ENCODE measurements around the gene TMCO4.
"Not testable (repeated sequence)": the region's sequence is repeated elsewhere in the genome, so short reads cannot be mapped to it uniquely, and the experiment has no call there.

TMCO4 gene

DNA sequence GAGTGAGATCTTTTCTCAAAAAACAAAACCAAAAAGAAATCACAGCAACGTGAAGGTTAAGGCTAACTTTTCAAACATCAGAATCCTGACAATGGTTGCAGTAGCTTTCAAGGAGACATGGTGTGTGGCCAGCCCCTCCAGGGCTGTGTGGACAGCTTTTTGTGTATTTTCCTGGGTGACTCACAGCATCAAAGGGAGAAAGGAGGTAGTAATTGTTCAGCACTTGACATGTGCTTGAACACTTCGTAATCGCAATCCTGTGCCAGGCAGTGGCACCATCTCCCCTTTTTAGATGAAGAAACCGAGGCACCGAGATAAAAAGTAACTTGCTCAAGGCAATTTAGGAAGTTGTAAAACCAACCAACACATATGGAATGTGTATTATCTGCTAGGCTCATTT lies 145.3 kb downstream of the TMCO4 start:
- DNase-seq = no peak

DNA sequence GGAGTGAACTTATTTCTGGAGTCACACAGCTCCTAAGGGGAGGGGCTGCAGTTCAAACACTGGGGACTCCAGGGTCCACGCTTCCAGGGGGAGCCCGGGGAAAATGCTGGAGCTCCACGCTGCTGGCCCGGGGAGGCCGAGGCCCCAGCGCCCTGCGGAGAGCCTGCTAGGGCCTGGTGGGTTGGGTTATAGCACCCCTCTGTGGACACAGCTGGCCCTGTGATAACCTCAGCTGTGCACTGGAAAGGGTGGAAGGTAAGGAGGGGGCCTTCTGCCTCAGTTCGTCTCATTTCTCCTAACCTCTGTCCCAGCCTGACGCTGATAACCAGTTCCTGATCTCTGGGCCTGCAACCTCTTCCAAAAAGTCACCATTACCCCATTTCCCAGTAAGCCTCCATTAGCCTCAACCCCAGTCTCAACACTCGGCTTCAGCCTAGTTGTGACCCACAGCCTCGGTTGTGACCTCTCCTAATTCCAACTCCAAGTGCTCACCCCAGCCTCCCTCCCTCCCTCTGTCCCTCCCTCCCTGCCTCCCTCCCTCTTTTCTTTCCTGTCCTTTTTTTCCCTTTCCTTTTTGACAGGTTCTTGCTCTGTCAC lies 148.5 kb downstream of the TMCO4 start:
- DNase-seq = peak; percentile 46

DNA sequence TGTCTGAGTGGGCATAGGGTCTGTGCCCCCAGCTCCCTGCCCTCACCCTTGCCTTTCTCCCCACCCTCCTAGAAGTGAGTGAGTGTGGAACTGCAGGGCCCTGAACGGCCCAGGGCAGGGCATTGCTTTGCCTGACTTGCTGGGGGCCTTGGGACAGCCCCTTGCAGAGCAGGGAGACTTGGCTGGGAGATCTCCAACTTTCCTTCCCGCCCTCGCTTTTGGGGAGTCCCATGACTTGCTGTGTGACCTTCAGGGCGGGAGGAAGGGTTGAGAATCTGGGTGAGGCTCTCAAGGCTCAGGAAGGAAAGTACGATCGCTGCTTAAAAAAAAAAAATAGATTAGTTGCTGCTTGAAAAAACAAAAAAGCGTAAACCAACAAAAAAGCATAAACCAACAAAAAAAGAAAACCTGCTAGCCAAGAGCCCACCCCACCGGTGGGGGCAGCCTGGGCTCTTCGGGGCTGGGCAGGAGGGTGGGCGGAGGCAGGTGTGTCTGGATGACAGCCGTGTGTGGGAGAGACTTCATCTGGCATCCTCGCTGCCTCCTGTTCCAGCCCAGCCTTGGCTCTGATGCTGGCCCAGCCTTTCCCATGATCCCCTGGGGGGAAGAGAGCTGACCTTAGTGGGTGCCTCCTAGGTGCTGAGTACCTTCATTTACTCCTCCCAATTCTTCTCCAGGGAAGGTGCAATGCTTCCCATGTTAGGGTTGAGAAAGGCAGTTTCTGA lies 149.1 kb downstream of the TMCO4 start:
- DNase-seq = no peak

DNA sequence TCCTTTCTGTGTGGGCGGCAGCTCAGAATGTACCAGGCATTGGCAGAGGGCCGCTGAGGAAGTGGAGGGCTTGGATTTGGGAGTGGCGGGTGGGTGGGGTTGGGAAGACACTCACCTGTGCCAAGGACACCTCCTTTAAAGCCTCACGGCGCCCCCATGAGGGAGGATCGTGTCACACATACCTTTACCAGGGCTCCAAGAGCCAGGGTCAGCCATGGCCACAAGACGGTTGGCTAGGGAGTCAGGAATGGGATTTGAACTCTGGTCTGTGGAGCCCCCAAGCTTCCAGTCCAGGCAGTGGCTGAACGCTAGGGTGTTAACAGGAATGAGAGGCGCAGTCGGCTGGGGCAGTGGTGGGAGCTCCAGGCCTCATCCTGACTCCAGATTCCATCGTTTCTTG lies 151.0 kb downstream of the TMCO4 start:
- no peak for DNase-seq

DNA sequence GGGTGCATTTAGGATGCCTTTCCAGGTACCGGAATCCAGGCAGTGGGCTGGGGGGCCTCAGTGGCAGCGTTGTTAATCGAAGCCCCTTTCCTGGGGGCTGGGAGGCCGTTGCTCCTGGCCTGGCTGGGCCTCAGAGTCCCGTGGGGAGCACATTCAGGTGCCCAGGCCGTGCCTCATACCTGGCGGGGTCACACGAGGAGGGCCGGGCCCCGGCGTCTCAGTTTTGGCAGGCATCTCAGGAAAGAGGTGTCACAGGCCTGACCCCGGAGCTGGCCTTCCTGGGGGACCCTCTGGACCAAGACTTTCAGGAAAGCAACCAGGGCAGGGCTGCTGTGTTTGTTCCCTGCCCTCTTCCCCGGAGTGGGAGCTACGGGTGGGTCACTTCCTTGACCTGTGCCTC lies 151.5 kb downstream of the TMCO4 start:
- DNase-seq = no peak

DNA sequence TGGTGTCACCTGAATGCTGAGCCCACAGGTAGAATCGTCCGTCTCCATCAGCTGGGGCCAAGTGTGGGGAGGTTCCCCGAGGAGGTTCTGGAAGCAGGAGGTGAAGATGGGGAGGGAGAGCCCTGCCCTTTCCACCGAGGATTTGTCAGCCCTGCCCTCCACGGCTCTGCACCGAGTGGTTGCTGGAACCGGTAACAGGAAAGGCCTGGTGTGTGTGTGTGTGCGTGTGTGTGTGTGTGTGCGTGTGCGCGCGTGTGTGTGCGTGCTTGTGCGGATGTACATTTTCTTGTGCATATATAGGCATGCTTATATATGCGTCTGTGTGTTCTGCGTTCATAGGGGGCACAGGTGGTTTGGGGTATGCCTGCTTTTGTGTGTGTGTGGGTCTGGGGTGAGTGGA lies 152.1 kb downstream of the TMCO4 start:
- no peak for DNase-seq

DNA sequence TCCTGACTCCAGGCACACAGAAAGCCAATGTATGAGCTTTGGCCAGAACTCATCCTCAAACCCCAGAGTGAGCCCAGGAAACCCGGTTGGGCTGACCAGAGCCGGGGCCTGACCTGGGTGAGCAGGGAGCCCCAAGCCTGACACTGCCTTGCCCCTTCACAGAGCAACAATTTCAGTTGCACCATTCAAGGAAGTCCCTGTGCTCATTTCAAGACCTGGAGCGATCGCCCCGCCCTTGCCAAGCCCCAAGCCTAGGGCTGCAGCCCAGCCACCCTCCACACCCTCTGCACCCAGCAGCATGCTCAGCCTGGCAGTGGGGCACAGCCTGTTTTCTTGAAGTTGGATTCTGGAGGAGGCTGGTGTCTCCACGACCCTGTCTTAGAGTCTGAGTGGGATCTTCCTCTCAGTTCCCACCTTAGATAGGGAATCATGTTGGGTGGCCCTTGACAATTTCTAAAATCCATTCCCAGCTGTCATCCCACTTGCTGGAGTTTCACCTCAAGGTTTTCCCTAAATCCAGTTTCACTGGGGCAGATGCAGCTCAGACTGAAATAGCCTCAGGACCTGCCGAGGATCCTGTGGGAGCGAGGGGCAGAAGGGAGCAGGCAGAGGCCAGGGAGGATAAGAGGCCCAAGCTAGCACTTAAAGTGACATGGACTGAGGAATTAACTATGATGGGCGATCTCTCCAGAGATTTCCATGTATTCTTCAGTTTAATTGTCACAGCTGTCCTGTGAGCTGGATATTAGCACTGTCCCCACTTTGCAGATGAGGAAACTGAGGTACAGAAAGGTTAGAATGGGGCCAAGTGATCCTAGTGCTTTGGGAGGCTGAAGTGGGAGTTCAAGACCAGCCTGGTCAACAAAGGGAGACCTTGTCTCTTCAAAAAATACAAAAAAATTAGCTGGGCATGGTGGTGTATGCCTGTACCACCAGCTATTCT lies 153.1 kb downstream of the TMCO4 start:
- no peak for DNase-seq

DNA sequence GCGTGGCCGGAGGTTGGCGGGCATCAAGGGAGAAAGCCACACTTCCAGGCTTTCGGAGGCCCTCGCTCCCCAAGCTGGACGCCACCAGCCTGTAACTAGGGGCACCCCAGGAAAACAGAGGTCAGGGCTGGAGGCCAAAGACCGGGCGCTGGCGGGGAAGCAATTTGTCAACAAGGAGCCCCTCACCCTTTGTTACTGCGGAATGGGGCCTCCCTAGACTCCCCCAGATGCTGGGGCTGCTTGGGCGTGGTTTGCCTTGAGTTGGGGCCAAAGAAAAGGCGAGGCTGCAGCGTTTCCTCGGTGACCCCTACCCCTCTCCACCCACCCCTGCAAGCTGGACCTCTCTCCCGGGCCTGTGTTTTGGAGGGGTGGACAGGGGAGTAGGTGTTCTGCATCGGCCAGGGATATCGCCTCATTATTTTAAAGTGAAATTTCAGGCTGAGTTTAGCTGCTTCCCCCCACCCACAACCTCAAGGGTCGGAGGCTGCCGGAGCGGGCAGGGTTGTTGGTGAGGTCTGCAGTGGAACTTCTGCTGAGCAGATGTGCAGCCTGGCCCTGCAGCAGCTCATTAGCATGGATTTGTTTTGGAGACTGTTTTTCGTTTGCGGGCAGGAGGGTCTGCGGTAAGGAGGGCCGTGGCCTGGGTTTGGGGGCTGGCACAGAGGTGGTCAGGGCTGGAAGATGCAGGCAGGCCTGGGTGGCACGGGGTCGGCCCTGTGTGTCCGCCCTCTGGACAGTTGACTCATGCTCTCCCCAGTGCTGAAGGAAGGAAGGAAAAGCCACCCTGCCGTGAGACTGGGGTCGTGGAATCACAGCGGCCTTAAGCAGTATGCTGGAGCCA lies 154.1 kb downstream of the TMCO4 start:
- no peak for DNase-seq

DNA sequence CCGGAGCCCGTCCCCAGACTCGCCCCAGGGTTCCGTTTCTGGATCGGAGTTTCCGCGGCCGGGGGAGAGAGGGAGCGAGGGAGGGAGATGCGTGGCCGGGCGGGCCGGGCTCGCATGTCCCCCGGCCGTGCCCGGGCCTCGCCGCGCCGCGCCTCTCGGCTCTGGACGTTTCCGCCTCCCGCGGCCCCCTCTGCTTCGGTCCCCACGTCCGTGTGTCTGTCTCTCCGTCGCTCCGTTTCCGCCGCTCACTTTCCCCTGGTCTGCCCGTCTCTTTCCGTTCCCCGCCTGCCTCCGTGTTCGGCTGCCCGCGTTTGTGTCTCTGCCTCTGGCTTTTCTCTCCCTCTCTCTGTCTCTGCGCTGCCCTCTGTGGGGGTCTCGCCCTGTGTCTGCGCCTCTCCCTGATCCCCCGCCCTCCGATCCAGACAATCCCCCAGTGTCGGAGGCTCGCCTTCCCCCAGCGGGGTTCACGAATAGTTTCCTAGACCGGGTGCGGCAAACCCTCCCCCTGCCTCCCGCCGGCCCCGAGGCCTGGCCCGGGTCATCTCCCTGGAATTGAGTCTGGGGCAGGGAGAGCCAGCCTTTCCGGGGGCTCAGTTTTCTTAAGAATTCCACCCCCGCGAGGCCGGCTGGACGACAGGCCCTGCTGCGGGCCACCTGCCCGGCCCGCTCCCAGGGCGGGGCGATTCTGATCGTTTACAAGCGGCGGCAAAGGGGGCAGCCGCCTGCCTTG lies 154.9 kb downstream of the TMCO4 start:
- peak; percentile 54 for DNase-seq

DNA sequence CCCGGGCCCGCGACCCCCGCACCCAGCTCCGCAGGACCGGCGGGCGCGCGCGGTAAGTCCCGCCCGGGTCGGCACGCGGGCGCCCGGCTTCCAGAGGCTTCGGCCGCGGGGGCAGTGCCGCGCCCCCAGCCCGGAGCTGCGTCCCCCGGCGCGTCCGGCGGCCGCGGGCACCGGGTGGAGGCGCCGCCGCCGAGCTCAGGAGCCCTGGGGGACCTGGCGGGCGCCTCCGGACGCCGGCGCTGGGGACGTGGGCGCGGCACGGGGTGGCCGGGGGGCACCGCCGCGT lies 155.4 kb downstream of the TMCO4 start:
- DNase-seq = no peak

DNA sequence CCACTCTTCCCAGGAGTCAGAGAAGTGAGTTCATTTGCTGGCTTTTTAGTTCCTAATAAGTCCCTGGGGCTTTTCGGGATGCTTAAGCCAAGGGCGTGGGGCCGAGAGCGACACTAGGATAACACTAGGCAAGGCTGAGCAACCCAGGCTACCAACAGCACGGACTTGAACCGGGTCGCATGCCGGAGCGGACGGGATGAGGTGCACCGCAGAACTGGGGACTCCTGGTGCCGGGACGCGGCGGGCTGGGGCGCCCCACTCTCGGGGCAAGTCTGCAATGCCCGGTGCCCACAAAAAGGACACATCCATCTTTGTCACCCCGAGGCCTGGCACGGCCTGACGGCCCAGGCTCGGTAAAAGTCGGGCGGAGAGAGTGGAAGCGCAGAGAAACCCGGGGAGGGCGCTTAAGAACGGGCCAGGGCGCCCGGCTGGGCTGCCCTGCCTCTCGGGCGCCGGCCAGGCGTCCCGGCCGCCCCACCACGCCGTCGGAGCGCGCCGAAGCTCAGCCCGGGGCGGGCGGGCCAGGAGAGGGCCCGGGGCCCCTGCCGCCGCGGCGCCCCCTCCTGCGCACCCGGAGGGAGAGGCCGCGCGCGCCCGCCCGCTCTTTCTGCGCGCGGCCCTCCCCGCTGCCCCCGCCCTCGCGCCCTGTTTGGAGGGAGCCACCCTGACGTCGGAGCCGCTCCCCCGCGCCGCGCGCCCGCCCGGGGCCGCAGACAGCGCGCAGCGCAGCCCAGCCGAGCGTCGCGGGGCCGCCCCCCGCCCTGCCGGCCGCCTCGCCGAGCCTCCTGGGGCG lies 155.9 kb downstream of the TMCO4 start, which contains the start of gene NBL1:
TSS of gene NBL1 (plus strand) at position 710 of the 793 bp plus-strand sequence. CDS start 10,720 bp downstream, outside the sequence.
- peak; percentile 51 for DNase-seq

DNA sequence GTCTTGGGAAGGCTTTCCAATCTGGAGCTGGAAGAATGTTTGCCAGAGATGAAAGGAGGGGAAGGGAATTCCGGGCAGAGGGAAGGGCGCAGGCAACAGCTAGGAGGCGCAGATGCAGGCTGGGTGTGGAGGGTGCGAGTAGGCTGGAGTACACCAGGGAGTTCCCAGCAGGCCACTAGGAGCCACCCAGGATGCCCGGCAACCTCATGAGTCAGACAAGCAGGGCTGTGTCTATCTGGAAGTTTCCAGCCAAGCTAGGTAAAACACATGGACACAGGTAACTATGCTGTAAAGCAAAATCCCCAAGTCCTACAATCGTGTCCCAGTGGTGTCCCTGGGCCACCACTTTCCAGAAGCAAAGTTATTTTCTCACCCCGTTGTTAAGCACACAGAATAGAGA lies 156.6 kb downstream of the TMCO4 start:
- no peak for DNase-seq

DNA sequence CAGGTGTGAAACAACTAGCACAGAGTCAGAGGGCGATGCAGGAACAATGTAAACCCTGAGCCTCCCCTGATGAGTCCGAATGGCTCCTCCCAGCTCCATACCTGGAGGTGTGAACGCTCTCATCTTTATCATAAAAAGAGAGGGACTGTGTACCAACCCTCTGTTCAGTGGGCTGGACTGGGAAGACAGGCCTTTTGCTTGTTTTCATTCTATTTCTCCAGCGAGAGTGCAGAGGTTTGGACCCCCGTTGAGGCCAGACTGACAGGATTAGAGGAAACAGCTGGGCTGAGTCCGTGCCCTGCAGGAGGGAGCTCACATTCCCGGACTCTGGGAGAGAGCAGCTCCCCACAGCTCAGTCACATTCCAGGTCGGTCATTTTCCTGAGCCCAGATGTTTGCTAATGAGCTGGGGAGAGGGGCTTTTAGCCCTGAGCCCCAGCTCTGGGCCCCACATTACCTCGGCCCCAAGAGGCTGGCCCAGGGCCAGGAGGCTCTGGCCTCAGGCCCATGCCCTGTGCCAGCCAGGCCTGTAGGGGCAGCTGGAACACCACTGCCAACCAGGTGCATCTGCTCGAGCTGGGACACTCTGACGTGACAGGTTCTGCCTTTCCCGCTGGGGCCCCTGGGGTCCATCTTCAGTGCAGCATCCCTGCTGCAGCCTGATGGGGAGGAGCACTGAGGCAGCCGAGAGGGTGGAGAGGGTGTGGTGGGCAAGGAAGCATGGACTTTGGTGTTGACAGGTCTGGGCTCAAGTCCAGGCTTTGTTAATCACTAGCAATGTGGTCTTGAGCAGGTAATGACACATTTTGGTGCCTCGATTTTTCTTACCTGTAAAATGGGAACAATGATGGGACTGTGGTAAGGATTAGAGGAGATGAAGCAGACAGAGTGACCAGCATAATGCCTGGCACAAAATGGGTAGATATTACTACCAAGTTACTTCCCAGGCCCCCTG lies 159.1 kb downstream of the TMCO4 start:
- no peak for DNase-seq

DNA sequence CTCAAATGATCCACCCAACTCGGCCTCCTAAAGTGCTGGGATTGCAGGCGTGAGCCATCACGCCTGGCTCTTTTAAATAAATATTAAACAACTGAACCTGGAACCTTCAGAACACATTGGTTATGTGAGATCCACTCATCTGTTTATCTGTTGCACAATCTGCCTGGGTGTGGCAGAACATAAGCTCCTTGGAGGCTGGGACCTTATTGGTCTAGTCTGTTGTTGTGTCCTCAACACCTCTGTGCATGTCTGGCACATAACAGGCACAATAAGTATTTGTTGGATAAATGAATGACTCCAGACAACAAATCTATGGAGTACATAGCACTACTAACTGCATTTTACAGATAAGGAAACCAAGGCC lies 159.7 kb downstream of the TMCO4 start:
- DNase-seq = no peak

DNA sequence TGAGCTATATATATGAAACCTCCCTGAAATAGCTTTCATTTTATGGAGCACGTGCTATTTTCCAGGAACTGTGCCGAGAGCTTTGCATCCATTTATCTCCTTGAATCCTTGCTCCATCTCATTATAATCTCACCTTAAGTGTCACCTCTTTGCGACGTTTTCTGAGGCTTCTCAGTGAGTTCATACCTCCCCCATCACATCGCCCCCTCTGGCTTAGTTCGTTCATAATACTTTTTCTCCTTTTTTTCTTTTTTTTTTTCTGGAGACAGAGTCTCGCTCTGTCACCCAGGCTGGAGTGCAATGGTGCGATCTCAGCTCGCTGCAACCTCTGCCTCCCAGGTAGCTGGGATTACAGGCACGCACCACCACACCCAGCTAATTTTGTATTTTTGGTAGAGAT lies 160.5 kb downstream of the TMCO4 start:
- not testable (repeated sequence) for DNase-seq

DNA sequence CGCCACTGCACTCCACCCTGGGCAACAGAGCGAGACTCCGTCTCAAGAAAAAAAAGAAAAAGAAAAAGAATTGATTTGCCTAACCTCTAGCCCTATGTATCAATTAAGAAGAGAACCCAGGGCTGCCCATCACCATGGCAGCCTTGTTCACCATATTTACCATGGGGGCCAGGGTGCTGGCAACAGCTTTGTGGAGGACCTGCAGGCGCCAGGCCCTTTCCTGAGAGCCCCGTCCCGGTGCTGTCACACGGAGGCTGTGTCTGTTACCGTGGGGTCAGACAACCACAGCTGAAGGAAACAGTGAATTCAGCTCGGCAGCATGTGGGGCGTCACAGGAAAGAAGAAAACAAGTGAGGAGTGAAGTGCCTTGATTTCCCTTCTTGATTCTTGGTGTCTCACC lies 162.1 kb downstream of the TMCO4 start:
- DNase-seq = no peak

DNA sequence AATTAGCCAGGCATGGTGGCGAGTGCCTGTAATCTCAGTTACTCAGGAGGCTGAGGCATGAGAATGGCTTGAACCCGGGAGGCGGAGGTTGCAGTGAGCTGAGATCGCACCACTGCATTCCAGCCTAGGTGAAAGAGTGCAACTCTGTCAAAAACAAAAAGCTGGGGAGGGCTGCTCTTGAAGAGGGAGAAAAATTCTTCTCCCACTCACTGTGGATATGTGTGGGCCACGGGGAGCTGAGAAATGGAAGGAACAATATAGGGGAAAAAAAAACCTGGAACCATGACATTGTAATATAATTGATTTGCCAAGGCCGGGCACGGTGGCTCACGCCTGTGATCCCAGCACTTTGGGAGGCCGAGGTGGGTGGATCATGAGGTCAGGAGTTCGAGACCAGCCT lies 163.0 kb downstream of the TMCO4 start:
- DNase-seq = not testable (repeated sequence)

DNA sequence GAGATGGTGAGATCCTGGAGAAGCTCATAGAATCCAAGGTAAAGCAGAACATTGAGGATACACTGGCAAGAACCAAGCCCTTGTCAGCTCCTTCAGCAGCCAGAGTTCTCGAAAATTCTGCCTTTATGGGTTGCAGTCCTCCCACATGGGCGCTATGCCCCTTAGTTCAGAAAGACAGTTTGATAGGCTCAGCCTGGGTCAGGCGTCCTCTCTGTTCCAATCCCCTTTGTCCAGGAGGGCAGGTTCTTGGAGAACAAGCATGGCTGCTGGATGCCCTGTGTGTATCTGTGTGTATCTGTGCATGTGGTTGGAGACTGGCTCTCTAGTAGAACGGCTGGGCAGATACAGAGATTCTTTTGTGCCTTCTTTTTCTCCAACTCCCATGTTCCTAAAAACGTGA lies 163.7 kb downstream of the TMCO4 start:
- DNase-seq = no peak

DNA sequence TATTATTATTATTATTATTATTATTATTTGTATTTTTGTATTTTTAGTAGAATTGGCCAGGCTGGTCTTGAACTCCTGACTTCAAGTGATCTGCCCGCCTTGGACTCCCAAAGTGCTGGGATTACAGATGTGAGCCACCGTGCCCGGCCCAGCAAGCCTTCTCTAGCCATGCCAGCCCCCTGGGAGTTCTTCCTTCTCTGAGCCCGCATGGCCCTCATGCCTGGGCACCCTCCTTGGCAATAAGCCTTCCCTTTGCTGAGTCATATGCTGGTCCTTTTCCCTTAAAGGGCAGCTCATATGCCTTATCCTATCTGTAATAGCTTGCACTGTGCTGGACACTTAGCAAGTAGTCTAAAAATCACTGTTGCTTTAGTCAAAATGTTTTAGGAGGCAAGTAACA lies 164.1 kb downstream of the TMCO4 start:
- DNase-seq = no peak

DNA sequence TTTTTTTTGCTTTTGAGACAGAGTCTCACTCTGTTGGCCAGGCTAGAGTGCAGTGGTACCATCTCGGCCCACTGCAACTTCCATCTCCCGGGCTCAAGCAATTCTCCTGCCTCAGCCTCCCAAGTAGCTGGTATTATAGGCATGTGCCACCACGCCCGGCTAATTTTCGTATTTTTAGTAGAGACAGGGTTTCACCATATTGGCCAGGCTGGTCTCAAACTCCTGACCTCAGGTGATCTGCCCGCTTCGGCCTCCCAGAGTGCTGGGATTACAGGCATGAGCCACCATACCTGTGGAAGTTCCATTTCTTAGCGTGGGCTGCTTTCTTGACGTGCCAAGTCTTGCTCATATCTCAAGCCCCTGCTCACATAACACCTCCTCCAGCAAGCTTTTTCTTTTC lies 164.7 kb downstream of the TMCO4 start:
- DNase-seq = not testable (repeated sequence)

Data from stimulated activated CD4-positive, alpha-beta T cell treated with anti-CD3 and anti-CD28 coated beads, Interleukin-1b, Interleukin-23, amount 100 ng/mL, for 48 hours (primary cell).